HG02642 (cell line): ENCODE measurements around the gene AHCYL2.

Source experiments
- ATAC-seq: cut with Tn5 transposase; IDR thresholded peaks from one replicate; pipeline ENCODE4 v1.9.1; 2021; ENCODE audit warnings: mild to moderate bottlenecking; ENCODE audit not compliant: unreplicated experiment, poor library complexity

Gene AHCYL2

DNA sequence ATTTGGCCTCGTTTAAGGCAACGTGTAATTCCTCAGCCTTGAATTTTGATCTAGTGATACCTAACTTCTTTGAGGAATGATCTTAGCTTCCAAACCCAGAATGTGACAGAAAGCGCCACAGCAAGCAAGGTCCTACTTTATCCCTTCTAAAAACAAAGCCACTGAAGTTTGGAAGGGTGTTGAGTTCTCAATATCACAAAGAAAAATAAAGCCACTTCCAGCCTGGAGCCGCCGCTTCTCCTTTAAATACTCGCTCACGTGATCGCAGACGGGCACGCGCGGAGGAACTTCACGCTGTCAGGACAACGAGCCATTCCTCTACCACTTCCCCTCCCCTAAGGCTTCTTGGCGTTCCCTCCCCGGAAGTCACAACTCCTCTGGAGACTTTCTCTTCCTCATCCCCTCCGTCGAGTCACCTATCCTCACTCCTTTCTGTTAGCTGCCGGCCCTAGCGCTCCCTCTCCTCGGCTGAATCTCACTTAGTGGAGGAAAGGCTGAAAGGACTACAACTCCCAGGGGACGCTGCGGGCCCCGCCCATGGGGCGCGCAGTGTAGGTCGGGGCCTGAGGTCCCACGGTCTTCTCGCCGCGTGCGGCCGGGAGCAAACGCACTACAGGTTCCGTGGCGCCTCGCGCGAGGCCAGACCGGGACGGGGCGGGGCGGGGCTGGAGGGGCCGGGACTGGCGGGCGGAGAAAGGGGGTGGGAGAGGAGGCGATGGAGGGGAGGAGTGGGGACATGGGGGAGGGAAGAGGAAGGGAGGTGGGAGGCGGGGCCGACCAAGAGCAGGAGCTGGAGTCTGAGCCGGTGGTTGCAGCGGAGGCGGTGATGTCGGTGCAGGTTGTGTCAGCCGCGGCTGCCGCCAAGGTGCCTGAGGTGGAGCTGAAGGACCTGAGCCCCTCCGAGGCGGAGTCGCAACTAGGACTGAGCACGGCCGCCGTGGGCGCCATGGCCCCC is at the start of gene AHCYL2:
AHCYL2 (plus strand) TSS at position 780 of the 955 bp plus-strand sequence.
- ATAC-seq = peak; percentile 88

DNA sequence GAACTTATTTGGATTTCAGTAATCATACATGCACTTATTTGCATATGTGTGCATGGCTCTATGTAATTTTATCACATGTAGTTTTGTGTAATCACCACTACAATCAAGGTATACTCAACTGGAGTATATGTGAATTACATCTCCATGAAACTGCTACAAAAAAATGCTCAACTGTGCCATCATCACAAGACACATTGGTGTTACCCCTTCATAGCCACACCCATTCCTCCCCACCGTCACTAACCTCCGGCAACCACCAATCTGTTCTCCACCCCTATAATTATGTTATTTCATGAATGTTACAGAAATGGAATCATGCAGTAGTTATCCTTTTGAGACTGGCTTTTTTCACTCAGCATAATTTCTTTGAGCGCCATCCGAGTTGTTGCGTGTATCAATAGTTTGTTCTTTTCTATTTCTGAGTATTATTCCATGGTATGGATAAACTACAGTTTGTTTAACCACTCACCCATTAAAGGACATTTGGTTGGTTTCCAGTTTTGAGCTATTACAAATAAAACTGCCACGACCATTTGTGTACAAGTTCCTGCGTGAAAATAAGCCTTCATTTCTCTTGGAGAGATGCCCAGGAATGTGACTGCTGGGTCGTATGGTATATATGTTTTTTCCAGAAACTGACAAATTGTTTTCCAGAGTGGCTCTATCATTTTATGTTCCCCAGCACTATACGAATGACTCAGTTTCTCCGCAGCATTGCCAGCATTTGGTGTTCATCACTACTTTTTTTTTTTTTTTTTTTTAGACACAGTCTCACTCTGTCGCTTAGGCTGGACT is 47.7 kb upstream of the AHCYL2 start:
- ATAC-seq = no peak

DNA sequence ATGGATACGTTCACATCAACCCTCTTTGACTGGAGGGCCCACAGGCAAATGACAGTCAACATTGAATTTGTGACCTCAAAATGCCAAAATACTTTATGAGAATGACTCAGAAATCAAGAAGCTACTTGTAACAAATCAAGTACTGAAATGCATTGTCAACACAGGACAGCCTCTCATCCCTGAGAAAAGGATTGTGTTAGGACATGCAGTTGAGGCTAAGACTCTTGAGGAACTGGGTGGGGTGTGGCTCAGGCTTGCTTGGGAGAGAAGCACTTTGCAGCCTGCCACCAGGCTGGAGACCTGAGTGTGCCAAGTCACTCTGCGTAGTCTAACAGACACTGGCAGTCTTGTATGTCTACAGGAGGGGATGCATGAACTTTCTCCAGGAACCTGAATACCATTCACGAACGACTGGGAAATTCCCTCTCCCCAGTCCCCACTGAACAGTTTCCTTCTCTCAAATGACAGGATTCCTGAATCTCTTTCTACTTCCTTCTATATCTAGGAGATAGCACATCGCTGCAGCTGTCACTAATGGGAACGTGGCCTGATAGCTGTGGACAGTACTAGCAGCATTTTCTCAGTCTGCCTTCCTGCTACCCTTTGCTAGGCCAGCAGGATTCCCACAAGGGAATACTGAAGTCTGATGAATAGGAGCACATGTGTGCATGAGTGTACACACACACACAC is 39.7 kb upstream of the AHCYL2 start:
- ATAC-seq = no peak

DNA sequence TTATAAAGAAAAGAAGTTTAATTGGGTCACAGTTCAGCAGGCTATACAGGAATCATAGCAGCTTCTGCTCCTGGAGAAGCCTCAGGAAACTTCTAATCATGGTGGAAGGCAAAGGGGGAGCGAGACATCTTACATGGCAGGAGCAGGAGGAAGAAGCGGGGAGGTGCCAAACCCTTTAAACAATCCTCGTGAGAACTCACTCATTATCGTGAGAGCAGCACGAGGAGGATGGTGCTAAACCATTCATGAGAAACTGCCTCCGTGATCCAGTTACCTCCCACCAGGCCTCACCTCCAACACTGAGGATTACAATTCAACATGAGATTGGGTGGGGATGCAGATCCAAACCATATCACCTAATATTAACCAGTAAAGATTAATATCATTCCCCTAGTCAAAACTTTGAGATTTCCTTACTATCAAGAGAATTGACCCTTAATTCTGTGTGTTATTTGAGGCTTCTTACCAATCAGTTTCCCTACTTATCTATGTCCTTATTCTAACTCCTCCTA is 38.0 kb upstream of the AHCYL2 start:
- ATAC-seq = no peak

DNA sequence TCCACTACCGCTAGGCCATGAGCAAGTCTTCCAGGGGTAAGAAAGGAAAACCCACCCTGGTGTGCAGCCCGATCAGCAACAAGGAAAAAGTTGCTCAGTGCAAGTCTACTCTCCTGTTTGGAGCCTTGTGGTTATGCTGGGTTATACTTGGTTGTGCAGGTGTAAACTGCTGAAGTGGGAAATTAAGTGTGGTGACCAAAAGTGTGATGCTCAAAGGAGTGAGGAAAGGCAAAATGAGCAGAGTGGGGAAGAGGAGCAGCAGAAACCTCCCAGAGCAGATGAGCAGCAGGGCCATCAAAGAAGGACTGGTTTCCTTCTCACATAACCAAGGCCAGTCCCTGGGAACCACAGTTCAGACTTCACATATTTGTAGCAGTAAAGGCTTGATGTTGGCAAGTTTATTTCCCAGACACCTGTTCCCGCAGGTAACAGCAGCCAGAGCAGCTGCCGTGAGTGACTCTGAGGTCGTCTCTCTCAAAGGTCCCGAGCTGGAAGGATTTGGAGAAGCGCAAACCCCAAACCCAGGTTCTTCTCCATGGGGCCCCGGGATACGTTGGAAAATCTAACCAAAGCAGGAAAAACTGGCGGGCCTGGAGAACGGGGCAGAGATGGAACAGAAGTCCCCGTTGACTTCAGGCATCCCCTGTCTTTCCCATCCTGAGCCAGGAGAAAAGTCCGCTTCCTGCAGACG is 37.0 kb upstream of the AHCYL2 start:
- no peak for ATAC-seq

DNA sequence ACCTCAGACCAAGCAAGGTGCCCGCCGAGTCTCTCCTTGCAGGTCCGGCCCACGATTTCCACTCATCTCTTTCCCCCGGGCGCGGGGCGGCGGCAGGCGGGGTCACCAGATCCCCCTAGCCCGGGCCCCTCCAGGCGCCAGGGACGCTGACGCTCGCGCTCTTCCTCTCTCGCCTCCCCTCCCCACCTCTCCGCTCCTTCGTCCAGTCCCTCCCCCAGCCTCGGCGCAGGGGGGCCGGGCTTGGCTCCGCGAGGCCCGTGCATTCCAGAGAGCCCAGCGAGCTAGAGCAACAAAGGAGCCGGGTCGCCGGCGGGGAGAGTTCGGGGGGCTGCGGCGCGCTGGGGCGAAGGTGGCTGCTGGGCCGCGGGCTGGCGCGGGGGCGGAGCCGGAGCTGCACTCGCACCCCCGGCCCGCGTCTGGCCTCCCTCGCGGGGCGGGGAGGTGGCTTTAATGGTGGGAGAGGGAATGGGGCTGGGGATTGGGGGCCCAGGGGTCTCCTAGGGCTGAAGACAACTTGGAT is 36.4 kb upstream of the AHCYL2 start, which contains the start of gene SMO:
SMO (plus strand) TSS at position 262 of the 520 bp plus-strand sequence. CDS start 519 bp downstream, outside the sequence.
- no peak for ATAC-seq

DNA sequence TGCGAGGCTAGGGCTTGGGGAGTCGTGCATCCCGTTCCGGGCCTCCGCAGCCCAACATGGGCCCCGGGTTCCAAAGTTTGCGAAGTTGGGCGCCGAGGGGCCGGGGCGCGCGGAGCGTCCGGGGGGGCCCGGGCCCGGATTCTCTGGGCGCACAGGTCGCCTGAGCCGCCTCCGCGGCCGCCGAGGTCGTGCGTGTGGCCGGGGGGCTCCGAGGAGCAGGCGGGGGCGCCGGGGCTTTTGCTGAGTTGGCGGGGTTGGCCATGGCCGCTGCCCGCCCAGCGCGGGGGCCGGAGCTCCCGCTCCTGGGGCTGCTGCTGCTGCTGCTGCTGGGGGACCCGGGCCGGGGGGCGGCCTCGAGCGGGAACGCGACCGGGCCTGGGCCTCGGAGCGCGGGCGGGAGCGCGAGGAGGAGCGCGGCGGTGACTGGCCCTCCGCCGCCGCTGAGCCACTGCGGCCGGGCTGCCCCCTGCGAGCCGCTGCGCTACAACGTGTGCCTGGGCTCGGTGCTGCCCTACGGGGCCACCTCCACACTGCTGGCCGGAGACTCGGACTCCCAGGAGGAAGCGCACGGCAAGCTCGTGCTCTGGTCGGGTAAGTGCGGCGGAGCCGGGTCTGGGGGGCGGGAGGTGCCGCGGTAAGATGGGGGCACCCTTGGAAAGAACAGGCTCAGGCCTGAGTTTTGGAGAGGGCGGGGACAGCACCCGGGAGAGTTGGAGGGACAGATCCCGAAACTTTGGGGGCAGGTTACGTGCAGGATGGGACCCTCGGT is 35.8 kb upstream of the AHCYL2 start:
- ATAC-seq = no peak

DNA sequence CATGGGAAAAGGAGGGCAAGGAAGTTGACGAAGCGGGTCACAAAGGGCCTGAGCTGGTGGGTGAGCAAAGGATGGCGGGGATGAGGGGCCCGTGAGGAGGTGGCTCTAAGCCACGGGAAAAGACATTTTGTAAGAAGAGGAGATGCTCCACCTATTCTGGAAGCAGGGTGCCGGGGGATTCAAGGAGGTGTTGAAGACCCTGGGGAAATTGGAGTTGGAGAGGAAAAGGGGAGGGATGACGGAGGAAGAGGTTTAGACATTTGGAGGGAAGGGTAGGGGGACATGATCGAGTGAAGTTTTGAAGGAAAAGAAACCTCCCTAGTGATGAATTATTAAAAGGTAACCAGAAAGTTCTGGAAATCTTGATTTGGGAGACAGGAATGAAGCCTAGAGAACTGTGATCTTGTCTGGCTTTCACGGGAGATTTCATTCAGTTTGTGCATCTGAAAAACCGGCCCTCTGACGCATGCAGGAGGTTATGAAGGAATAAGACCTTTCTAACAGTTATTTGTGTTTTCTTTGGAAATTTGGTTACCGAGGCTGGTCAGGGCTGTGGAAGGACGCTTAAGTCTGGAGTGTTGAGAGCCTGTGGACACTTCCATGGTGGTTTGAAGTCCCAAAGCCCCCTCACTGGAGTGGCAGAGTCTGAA is 35.0 kb upstream of the AHCYL2 start:
- no peak for ATAC-seq

DNA sequence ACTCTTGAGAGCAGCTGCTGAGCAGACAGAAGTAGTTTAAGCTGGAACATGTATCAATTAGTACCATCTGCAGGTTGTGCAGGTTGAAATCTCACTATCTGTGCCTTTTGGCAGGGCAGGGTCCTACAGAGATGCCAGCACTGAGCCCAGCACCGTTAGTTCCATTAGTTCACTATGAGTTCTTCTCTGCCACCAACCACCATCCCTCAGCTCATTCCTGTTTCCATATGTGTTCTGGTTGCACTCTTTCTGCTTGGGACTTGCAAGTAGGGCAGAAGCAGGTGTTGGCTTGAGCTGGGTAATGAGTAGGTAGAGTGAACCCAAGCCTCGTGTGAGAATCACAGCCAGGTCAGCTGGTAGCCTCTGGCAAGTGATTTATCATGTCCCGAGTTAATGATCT is 33.6 kb upstream of the AHCYL2 start:
- no peak for ATAC-seq

DNA sequence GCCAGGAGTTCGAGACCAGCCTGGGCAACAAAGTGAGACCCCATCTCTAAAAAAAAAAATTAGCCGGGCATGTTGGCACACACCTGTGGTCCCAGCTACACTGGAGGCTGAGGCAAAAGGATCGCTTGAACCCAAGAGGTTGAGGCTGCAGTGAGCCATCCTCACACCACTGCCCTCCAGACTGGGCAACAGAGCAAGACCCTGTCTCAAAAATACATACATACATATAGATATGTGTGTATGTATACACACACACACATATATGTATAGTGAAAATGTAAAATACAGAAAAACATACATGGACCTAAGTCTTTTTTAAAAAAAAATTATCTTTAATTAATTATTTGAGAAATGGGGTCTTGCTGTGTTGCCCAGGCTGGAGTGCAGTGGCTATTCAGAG is 30.9 kb upstream of the AHCYL2 start:
- no peak for ATAC-seq

DNA sequence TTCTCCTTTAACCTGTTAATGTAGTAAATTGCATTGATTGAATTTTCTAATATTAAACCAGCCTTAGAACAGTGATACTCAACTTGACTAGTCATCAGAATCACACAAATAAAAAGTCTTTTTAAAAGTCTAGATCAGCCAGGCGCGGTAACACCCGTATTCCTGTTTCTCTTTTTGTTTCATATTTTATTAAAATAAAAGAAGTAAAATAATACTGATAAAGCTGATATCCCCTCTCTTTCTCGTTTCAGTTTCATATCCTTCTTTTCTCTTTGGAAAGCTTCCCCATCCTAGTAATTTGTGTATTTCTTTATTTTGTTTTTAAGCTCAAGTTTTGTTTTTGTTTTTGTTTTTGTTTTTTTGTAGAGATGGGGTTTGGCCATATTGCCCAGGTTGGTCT is 27.1 kb upstream of the AHCYL2 start:
- no peak for ATAC-seq

DNA sequence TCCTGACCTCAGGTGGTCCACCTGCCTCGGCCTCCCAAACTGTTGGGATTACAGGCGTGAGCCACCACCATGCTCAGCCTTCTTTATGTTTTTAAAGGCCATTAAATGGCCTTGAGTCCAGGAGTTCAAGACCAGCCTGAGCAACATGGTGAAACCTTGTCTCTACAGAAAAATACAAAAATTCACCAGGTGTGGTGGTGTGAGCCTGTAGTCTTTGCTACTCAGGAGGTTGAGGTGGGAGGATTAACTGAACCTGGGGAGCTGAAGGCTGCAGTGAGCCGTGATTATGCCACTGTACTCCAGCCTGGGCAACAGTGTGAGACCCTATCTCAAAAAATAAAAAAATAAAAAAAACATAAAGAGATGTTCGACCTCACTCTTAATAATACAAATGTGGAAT is 25.4 kb upstream of the AHCYL2 start:
- no peak for ATAC-seq

DNA sequence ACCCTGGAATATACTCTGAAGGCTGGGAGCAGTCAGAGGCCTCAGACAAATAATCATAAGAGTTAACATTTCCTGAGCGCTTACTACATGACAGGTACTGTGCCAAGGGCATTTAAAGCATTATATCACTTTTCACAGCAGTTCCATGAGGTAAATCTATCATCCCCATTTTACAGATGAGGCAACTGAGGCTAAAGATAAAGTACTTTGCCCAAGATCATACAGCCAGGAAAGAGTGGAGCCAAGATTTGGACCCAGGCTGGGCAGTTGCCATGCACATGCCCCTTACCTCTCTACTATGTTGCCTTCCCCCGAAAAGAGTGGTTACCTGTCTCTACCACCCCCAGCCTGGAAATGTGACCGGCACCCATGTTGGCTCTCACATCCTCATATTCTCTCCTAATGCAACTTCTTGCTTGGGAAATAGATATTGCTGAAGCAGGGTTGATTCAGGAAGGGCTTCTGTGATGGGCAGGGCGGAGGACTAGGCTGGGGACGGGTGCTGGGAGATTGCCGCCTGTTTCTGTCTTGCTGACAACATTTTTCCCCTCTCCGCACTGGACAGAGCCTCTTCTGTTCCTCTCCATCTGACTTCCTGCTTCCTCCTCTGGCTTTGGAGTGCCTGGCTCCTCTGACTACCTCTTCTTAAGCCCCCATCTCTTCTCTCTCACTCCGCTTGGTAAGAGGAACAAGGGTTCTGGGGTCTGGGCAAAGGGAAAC is 22.6 kb upstream of the AHCYL2 start:
- no peak for ATAC-seq

DNA sequence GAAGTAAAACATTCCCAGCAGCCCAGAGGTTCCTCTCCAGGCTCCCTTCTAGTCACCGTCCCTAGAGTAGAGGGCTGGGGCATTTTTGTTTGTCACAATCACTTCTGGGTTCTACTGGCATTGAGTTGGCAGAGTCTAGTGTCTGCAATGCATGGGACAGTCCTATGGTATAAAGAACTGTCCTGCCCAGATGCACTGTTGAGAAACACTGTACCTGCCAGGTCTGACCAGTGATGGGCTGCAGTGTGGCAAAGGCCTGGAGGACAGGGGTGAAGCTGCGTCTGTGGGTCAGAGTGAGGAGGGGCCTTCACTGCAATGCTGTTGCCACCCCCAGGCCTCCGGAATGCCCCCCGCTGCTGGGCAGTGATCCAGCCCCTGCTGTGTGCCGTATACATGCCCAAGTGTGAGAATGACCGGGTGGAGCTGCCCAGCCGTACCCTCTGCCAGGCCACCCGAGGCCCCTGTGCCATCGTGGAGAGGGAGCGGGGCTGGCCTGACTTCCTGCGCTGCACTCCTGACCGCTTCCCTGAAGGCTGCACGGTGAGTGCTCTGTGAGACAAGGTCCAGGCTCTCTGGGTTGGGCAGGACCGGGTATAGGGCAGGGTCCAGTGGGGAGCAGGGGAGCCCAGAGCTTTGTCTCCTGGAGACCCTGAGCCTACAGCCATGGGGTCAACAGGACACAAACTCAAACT is 21.6 kb upstream of the AHCYL2 start:
- no peak for ATAC-seq

DNA sequence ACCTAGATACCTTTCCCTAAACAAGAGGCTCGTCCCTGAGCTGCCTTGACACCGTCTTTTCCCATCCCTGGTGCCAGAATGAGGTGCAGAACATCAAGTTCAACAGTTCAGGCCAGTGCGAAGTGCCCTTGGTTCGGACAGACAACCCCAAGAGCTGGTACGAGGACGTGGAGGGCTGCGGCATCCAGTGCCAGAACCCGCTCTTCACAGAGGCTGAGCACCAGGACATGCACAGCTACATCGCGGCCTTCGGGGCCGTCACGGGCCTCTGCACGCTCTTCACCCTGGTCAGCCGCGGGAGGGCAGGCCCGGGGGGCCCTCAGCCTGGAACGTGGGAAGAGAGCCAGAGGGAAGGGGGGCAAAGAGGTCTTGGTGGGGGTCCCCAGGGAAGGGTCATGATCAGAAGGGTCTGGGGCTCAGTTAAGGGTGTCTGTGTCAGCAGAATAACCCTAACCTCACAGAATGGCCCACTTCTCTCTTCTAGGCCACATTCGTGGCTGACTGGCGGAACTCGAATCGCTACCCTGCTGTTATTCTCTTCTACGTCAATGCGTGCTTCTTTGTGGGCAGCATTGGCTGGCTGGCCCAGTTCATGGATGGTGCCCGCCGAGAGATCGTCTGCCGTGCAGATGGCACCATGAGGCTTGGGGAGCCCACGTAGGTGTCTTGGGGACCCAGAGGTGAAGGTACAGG is 19.6 kb upstream of the AHCYL2 start:
- ATAC-seq = no peak

DNA sequence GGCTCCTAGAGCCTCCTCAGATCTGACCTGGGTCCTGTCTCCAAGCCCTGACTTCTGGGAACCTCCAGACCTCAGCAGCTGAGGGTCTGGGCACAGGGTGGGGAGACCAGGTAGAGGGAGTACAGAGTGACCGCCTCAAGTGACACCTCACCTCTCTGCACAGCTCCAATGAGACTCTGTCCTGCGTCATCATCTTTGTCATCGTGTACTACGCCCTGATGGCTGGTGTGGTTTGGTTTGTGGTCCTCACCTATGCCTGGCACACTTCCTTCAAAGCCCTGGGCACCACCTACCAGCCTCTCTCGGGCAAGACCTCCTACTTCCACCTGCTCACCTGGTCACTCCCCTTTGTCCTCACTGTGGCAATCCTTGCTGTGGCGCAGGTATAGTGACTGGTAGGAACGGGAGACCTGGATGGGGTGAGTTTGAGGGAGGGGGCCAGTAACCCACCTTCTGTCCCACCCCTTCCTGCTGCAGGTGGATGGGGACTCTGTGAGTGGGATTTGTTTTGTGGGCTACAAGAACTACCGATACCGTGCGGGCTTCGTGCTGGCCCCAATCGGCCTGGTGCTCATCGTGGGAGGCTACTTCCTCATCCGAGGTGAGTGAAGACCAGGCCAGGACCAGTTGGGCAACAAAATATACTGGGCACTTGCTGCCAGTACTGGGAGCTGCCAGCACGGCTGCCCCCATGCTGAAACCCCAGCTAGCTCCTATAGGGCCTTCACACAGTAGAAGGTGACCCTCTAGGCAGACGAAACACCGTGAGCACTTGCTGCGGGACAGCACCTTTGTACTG is 18.6 kb upstream of the AHCYL2 start:
- ATAC-seq = no peak
